Prostate gland (tissue), 2 donors: ENCODE data around the gene SH2D2A. TPM values are rescaled to one million over a fixed set of nuclear protein-coding genes. Genes with fewer than 3 reads are reported as not detected.

ENCODE experiments used
- DNase-seq: peaks from one replicate; pipeline ENCODE4 v3.0.0-alpha.2; 2019; ENCODE audit warnings: low spot score
- H3K27ac ChIP-seq, 2 donors: fragments of 200-600 bp; sonication (generic); 2 replicates each; pipeline ENCODE4 v1.5.1; 2017 to 2019
- H3K27me3 ChIP-seq: fragments of 200-600 bp; sonication (generic); replicated peaks from 2 replicates; pipeline ENCODE4 v1.5.1; 2019; ENCODE audit not compliant: insufficient read depth
- H3K36me3 ChIP-seq, 2 donors: fragments of 200-600 bp; sonication (generic); 1 replicate in 1 of 2; 2 replicates in 1 of 2; pipeline versions ENCODE4 v1.5.1 to v1.8.1; 2017 to 2019
- H3K4me1 ChIP-seq: fragments of 200-600 bp; sonication (generic); replicated peaks from 2 replicates; pipeline ENCODE4 v1.5.1; 2019
- H3K4me3 ChIP-seq, 2 donors: fragments of 200-600 bp; sonication (generic); 2 replicates each; pipeline ENCODE4 v1.5.1; 2017 to 2019
- H3K9me3 ChIP-seq: fragments of 200-600 bp; sonication (generic); 2 replicates; pipeline ENCODE4 v1.5.1; 2017
- POLR2A ChIP-seq: fragments of 450-650 bp; IDR thresholded peaks from one replicate; pipeline ENCODE4 v1.6.1; 2016; ENCODE audit warnings: antibody characterized with exemption, mild to moderate bottlenecking
- POLR2AphosphoS5 ChIP-seq: sonication (generic); formaldehyde crosslinking; IDR thresholded peaks from one replicate; pipeline ENCODE4 v1.6.1; 2017; ENCODE audit warnings: antibody characterized with exemption
- WGBS: methylation state at CpG from one replicate; pipeline ENCODE4 v1.1.5; 2018; 5-methylcytosine and 5-hydroxymethylcytosine counted together
- intact Hi-C: fragments of 100-400 bp; cut with DNase I; formaldehyde crosslinking; loops from one replicate; pipeline ENCODE4 v1.14.2; 2022
- total RNA-seq, 2 donors: library from RNA; depleted of rRNA; stranded (reverse); fragments of >200 nt; gene quantifications; one replicate each; pipeline ENCODE4 v1.1.0, GENCODE V29; 2016
- TF ChIP-seq, protein P1 (sequence below), 4 experiments: fragments of 200-600 bp in 2 of 4; fragments of 450-650 bp in 2 of 4; sonication (generic) in 2 of 4; IDR thresholded peaks; 1 replicate in 3 of 4; 2 replicates in 1 of 4; pipeline ENCODE4 v1.5.1; 2016 to 2019; ENCODE audit warnings: antibody characterized with exemption in 4 of 4, mild to moderate bottlenecking in 2 of 4, moderate library complexity in 2 of 4

SH2D2A gene
- total RNA-seq, 2 donors from 2014 or later: 0.80 TPM; not detected in 1

DNA sequence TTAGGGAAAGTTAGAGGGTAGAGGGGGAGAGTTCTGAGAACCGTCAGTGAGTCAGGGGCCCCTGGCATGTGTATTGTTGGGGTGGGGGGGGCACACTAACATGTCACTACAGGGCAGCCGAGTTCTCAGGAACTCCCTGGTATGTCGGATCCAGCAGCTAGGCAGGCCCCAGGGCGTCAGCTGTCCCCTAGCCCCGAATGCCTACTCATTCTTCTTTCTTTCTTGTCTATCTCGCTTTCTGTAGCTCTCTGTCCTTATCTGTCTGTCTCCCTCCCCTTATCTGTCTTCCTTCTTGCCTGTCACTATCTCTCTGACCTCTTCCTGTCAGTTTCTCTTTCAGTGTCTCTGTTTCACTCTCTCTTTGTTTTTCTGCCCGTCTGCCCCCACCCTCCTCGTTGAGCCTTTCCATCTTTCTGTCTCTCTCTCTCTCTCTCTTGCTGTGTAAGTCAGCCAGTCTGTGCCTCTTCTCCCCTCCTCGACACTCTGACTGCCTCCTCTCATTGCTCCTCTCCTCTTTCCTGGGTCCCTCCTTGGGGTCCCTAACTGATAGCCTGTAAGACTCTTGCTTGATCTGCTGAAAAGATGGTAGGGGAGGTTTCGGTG is 46.5 kb upstream of the SH2D2A start:
- intact Hi-C loops: loop anchor here (5.0 to 10.0 kb wide), 2 partner anchors 61 to 168 kb away; no protein-coding TSS in a partner anchor
- peaks cover 17% of the 10 kb centered on the region for H3K4me1 ChIP-seq
- no peak overlapping the region for H3K4me3 ChIP-seq
- WGBS: 74% methylated on average over 10 of the region's 10 CpGs
- H3K36me3 ChIP-seq: no peaks in the 10 kb centered on the region
- H3K9me3 ChIP-seq: no peaks in the 10 kb centered on the region
- DNase-seq: no peak
- H3K27ac ChIP-seq: no peak overlapping the region
- TF ChIP-seq, protein P1, sequence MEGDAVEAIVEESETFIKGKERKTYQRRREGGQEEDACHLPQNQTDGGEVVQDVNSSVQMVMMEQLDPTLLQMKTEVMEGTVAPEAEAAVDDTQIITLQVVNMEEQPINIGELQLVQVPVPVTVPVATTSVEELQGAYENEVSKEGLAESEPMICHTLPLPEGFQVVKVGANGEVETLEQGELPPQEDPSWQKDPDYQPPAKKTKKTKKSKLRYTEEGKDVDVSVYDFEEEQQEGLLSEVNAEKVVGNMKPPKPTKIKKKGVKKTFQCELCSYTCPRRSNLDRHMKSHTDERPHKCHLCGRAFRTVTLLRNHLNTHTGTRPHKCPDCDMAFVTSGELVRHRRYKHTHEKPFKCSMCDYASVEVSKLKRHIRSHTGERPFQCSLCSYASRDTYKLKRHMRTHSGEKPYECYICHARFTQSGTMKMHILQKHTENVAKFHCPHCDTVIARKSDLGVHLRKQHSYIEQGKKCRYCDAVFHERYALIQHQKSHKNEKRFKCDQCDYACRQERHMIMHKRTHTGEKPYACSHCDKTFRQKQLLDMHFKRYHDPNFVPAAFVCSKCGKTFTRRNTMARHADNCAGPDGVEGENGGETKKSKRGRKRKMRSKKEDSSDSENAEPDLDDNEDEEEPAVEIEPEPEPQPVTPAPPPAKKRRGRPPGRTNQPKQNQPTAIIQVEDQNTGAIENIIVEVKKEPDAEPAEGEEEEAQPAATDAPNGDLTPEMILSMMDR (IDR thresholded peaks at IDR 0.05): no peak
- TF ChIP-seq POLR2A (no peak), POLR2AphosphoS5 (no peak)
- H3K27me3 ChIP-seq: peaks cover 14% of the 10 kb centered on the region

DNA sequence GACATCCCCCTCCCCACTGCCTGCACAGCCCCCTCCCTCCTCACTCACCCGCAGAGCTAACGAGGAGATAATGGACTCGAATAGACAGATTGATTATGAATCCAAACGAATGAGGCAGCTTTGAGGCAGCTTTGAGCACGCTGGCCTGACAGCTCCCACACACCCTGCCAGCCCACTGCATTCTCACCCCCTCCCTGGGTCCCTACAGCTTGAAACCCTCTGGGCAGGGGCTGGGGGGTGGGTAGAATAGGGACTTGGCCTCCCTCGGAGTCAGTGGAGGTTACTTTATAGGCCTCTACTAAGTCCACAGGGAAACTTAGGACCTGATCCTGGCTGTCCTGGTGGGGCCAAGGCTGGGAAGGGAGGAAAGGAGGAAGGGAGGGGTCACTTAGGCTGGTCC is 45.9 kb upstream of the SH2D2A start:
- 86% methylated on average over 6 of the region's 6 CpGs for WGBS

DNA sequence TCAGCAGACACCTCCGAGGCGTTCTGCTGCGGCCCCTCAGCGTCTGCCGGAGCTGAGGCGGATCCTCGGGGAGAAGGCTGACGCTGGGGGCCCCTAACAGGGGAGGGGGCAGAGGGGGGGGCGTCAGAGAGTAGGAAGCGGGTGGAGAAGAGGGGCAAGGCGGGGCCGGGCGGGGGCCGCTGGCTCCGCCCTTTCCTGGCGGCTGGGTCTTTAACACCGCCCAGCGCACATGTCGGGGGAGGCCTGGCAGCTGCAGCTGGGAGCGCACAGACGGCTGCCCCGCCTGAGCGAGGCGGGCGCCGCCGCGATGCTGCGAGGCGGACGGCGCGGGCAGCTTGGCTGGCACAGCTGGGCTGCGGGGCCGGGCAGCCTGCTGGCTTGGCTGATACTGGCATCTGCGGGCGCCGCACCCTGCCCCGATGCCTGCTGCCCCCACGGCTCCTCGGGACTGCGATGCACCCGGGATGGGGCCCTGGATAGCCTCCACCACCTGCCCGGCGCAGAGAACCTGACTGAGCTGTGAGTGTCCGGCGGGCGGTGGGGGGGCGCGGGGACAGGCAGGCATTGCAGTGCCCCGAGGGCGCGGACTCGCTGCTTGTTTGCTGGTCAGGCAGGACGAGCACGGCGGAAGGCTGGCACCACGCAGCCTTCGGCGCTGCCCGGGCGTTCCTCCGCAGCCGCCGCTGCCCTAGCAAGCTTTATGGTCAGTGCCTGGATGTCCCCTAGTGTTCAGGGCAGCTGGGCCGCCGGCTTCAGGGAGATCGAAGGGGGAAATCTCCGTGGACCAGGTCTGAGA is 44.2 kb upstream of the SH2D2A start, which contains the start of gene NTRK1:
NTRK1 (plus strand) TSS at position 238 of the 796 bp plus-strand sequence; CDS start at position 308, 70 bp downstream.
- Histone ChIP-seq H3K27me3 (peaks cover 14% of the 10 kb centered on the region), H3K4me3 (peak within 1 kb of the TSS; percentile 4 to 11), H3K4me1 (peaks cover 17% of the 10 kb centered on the region), H3K36me3 (no peaks in the 10 kb centered on the region), H3K27ac (no peak within 1 kb of the TSS), H3K9me3 (no peaks in the 10 kb centered on the region)
- no peak for DNase-seq
- WGBS: 4% methylated on average over 62 of the region's 69 CpGs
- intact Hi-C loops: loop anchor here (5.0 to 10.0 kb wide), 2 partner anchors 59 to 166 kb away; no protein-coding TSS in a partner anchor
- TF ChIP-seq, protein P1 (IDR thresholded peaks at IDR 0.05): no peak
- TF ChIP-seq POLR2AphosphoS5: no peak
- TF ChIP-seq POLR2A: no peak

More for the DNA sequence above, 45.9 kb upstream of the SH2D2A start:
- intact Hi-C loops: loop anchor here (5.0 to 10.0 kb wide), 2 partner anchors 60 to 168 kb away; no protein-coding TSS in a partner anchor
- Histone ChIP-seq H3K36me3 (no peaks in the 10 kb centered on the region), H3K27me3 (peaks cover 14% of the 10 kb centered on the region), H3K4me1 (peaks cover 17% of the 10 kb centered on the region), H3K27ac (no peak overlapping the region), H3K9me3 (no peaks in the 10 kb centered on the region), H3K4me3 (no peak overlapping the region)
- no peak for DNase-seq
- TF ChIP-seq, protein P1 (IDR thresholded peaks at IDR 0.05): no peak
- TF ChIP-seq POLR2AphosphoS5: no peak
- no peak for TF ChIP-seq POLR2A

DNA sequence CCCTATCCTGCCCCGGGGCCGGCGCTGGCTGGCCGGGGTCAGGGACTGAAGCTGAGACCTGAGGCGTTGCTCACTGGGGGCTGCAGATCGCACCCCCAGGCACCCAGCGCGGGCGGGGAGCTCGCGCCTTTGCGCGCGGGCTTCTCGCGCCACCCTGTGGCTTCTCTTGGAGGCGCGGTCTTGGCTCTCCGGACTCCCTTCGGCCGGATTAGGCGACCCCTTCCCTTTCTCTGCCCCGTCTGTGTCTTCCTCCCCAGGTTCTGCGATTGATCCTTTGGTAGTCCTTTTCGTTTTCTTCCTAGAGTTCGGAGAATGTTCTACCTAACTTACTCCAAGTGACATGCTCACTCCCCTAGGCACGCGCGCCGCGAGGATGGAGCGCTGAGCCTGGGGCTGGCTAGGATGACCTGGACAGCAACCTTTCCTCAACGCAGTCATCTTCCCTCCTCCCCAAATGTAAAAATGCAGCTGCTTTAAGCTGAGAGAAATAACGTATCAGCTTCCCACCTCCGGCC is 43.5 kb upstream of the SH2D2A start:
- TF ChIP-seq, protein P1 (IDR thresholded peaks at IDR 0.05): peak; percentile 42 to 78 (median 71)
- TF ChIP-seq POLR2AphosphoS5: no peak
- Histone ChIP-seq H3K4me3 (peak overlapping the region; percentile 4 to 11), H3K4me1 (peaks cover 17% of the 10 kb centered on the region), H3K27ac (no peak overlapping the region), H3K9me3 (no peaks in the 10 kb centered on the region), H3K27me3 (peaks cover 14% of the 10 kb centered on the region), H3K36me3 (no peaks in the 10 kb centered on the region)
- WGBS: under 1% methylated on average over 35 of the region's 35 CpGs
- peak; percentile 14 for DNase-seq
- intact Hi-C loops: loop anchor here (5.0 to 10.0 kb wide), 2 partner anchors 58 to 165 kb away; no protein-coding TSS in a partner anchor
